HCT116 (cell line): ENCODE measurements around the gene TRIM41. TPM values are rescaled to one million over a fixed set of nuclear protein-coding genes. Genes with fewer than 3 reads are reported as not detected.

Source experiments
- CTCF ChIP-seq, 3 experiments: fragments of 200-600 bp in 1 of 3; sonication (generic) in 1 of 3; IDR thresholded peaks in 2 of 3; conservative IDR thresholded peaks in 1 of 3; 2 replicates each; pipeline ENCODE4 v1.5.1; 2012 to 2017; ENCODE audit warnings: low read depth in 2 of 3, low read length in 2 of 3, antibody characterized with exemption in 1 of 3, borderline replicate concordance in 1 of 3, control low read depth in 1 of 3, mild to moderate bottlenecking in 1 of 3, mixed read lengths in 1 of 3, mixed run types in 1 of 3, moderate library complexity in 1 of 3; ENCODE audit not compliant: insufficient read depth in 1 of 3
- JUND ChIP-seq: IDR thresholded peaks from 2 replicates; pipeline ENCODE4 v1.6.1; 2012
- MAX ChIP-seq: IDR thresholded peaks from 2 replicates; pipeline ENCODE4 v1.6.1; 2012
- POLR2A ChIP-seq: IDR thresholded peaks from 2 replicates; pipeline ENCODE4 v1.7.0; 2011; ENCODE audit warnings: borderline replicate concordance; ENCODE audit not compliant: insufficient read depth, insufficient read length; ENCODE audit errors: extremely low read depth
- RAD21 ChIP-seq: IDR thresholded peaks from 2 replicates; pipeline ENCODE4 v1.6.1; 2012; ENCODE audit warnings: low read depth, mild to moderate bottlenecking
- REST ChIP-seq: IDR thresholded peaks from 2 replicates; pipeline ENCODE4 v1.6.1; 2012; ENCODE audit warnings: low read depth
- total RNA-seq: library from RNA; stranded (reverse); gene quantifications from one replicate; pipeline ENCODE4 v1.2.1, GENCODE V29; 2021; ENCODE audit not compliant: unreplicated experiment
- TF ChIP-seq, protein P1 (sequence below): IDR thresholded peaks from 2 replicates; pipeline ENCODE4 v1.6.1; 2012

Gene TRIM41
- total RNA-seq, 1 experiment from 2014 or later: 51.8 TPM

- TF ChIP-seq REST: no peak
- TF ChIP-seq MAX: no peak
- peak; percentile 64 for TF ChIP-seq POLR2A
- TF ChIP-seq, protein P1, sequence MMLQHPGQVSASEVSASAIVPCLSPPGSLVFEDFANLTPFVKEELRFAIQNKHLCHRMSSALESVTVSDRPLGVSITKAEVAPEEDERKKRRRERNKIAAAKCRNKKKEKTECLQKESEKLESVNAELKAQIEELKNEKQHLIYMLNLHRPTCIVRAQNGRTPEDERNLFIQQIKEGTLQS: no peak
- no peak for TF ChIP-seq JUND
- TF ChIP-seq CTCF (IDR thresholded peaks at IDR 0.05 in 2 of 3, conservative IDR thresholded peaks at IDR 0.05 in 1 of 3; ENCODE audit: borderline replicate concordance in 1 of 3, insufficient read depth in 1 of 3, low read depth in 2 of 3, low read length in 2 of 3): no peak
- no peak for TF ChIP-seq RAD21
Observed at GRCh38 chr5:181260720-181261319, 37.7 kb downstream of the TRIM41 start, which contains the start of gene TRIM52 (continued).
